SK-N-SH treated with all-trans-retinoic acid at 6 μM for 48 hours (cell line): ENCODE data around the gene LIMK2.

ENCODE experiments used
- BACH2 ChIP-seq: fragments of 250-450 bp; sonication (Bioruptor Pico); IDR thresholded peaks from 2 replicates; pipeline ENCODE4 v1.9.0; 2021; ENCODE audit warnings: mild to moderate bottlenecking, borderline replicate concordance
- CSDC2 ChIP-seq: fragments of 250-450 bp; sonication (Bioruptor Pico); IDR thresholded peaks from 2 replicates; pipeline ENCODE4 v1.5.0; 2020; ENCODE audit warnings: mild to moderate bottlenecking, moderate library complexity
- GLIS3 ChIP-seq: fragments of 250-450 bp; sonication (Bioruptor Pico); IDR thresholded peaks from 2 replicates; pipeline ENCODE4 v1.5.0; 2020; ENCODE audit warnings: mild to moderate bottlenecking, moderate library complexity
- ISL1 ChIP-seq: fragments of 250-450 bp; sonication (Bioruptor Pico); IDR thresholded peaks from 2 replicates; pipeline ENCODE4 v2.1.2; 2022; ENCODE audit warnings: mild to moderate bottlenecking, moderate library complexity
- PPARA ChIP-seq: fragments of 250-450 bp; sonication (Bioruptor Pico); IDR thresholded peaks from 2 replicates; pipeline ENCODE4 v1.5.0; 2020; ENCODE audit warnings: mild to moderate bottlenecking, borderline replicate concordance
- RARB ChIP-seq: fragments of 250-450 bp; sonication (Bioruptor Pico); IDR thresholded peaks from 2 replicates; pipeline ENCODE4 v1.8.0; 2021; ENCODE audit warnings: mild to moderate bottlenecking, moderate library complexity
- TCF4 ChIP-seq: fragments of 250-450 bp; sonication (Bioruptor Pico); IDR thresholded peaks from 2 replicates; pipeline ENCODE4 v1.8.0; 2021; ENCODE audit warnings: mild to moderate bottlenecking, moderate library complexity, borderline replicate concordance
- ZC3H10 ChIP-seq: fragments of 250-450 bp; sonication (Bioruptor Pico); IDR thresholded peaks from 2 replicates; pipeline ENCODE4 v1.5.1; 2021; ENCODE audit warnings: mild to moderate bottlenecking, moderate library complexity
- ZFP3 ChIP-seq: fragments of 250-450 bp; sonication (Bioruptor Pico); IDR thresholded peaks from 2 replicates; pipeline ENCODE4 v1.5.0; 2020; ENCODE audit warnings: mild to moderate bottlenecking, moderate library complexity
- ZFP30 ChIP-seq: fragments of 450-650 bp; formaldehyde crosslinking; IDR thresholded peaks from 2 replicates; pipeline ENCODE4 v1.5.0; 2022; ENCODE audit warnings: mild to moderate bottlenecking, moderate library complexity
- ZNF565 ChIP-seq: fragments of 450-650 bp; formaldehyde crosslinking; conservative IDR thresholded peaks from 2 replicates; pipeline ENCODE4 v1.5.0; 2020; ENCODE audit warnings: low read depth, mild to moderate bottlenecking, moderate library complexity
- TF ChIP-seq, protein P1 (sequence below): fragments of 250-450 bp; sonication (Bioruptor Pico); IDR thresholded peaks from 2 replicates; pipeline ENCODE4 v1.8.0; 2020; ENCODE audit warnings: mild to moderate bottlenecking, moderate library complexity, borderline replicate concordance
- TF ChIP-seq, protein P2 (sequence below): fragments of 250-450 bp; sonication (Bioruptor Pico); IDR thresholded peaks from 2 replicates; pipeline ENCODE4 v1.5.0; 2020; ENCODE audit warnings: mild to moderate bottlenecking, moderate library complexity
- TF ChIP-seq, protein P3 (sequence below): fragments of 250-450 bp; sonication (Bioruptor Pico); IDR thresholded peaks from 2 replicates; pipeline ENCODE4 v1.8.0; 2021; ENCODE audit warnings: low read depth, mild to moderate bottlenecking, moderate library complexity, borderline replicate concordance

DNA sequence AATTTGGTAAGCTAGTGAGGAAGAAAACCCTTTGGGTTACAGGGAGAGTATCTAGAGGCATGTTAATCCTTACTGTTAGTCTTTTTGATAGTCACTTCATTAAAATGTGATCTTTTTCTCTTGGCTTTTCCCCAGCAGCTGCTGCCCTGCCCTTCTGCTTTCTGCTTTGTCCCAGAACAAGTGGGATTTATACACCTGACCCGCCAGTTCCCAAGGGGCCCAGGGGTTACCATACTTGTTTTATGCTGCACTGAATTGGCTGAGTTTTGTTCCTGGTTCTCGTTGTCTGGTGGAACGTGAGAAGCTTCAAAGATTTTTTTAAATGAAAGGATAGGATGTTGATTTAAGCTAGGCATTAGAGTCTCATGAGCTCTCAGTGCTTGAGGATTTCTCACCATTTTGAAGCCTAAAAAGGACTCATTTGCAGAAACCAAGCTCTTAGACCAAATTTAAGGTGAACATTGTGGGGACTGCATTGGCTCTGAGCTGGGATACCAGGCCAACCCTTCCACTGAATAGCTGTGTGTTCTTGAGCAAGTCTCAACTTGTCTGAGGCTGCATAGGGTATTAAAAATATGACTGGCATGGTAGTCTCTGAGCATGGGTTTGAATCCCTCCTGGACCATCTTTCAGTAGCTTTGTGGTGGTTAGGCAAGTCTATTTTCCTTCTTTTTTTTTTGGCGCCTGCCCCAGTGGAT is 6.6 kb downstream of the LIMK2 start:
- TF ChIP-seq PPARA (CRISPR knock-in tag): no peak
- no peak for TF ChIP-seq ISL1 (CRISPR knock-in tag)
- no peak for TF ChIP-seq TCF4
- TF ChIP-seq RARB: no peak
- TF ChIP-seq ZFP3 (CRISPR knock-in tag): no peak
- TF ChIP-seq GLIS3 (CRISPR knock-in tag): no peak
- TF ChIP-seq, protein P1, sequence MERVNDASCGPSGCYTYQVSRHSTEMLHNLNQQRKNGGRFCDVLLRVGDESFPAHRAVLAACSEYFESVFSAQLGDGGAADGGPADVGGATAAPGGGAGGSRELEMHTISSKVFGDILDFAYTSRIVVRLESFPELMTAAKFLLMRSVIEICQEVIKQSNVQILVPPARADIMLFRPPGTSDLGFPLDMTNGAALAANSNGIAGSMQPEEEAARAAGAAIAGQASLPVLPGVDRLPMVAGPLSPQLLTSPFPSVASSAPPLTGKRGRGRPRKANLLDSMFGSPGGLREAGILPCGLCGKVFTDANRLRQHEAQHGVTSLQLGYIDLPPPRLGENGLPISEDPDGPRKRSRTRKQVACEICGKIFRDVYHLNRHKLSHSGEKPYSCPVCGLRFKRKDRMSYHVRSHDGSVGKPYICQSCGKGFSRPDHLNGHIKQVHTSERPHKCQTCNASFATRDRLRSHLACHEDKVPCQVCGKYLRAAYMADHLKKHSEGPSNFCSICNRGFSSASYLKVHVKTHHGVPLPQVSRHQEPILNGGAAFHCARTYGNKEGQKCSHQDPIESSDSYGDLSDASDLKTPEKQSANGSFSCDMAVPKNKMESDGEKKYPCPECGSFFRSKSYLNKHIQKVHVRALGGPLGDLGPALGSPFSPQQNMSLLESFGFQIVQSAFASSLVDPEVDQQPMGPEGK: no peak
- no peak for TF ChIP-seq BACH2
- no peak for TF ChIP-seq ZNF565
- no peak for TF ChIP-seq ZFP30
- no peak for TF ChIP-seq ZC3H10 (CRISPR knock-in tag)
- TF ChIP-seq, protein P2, sequence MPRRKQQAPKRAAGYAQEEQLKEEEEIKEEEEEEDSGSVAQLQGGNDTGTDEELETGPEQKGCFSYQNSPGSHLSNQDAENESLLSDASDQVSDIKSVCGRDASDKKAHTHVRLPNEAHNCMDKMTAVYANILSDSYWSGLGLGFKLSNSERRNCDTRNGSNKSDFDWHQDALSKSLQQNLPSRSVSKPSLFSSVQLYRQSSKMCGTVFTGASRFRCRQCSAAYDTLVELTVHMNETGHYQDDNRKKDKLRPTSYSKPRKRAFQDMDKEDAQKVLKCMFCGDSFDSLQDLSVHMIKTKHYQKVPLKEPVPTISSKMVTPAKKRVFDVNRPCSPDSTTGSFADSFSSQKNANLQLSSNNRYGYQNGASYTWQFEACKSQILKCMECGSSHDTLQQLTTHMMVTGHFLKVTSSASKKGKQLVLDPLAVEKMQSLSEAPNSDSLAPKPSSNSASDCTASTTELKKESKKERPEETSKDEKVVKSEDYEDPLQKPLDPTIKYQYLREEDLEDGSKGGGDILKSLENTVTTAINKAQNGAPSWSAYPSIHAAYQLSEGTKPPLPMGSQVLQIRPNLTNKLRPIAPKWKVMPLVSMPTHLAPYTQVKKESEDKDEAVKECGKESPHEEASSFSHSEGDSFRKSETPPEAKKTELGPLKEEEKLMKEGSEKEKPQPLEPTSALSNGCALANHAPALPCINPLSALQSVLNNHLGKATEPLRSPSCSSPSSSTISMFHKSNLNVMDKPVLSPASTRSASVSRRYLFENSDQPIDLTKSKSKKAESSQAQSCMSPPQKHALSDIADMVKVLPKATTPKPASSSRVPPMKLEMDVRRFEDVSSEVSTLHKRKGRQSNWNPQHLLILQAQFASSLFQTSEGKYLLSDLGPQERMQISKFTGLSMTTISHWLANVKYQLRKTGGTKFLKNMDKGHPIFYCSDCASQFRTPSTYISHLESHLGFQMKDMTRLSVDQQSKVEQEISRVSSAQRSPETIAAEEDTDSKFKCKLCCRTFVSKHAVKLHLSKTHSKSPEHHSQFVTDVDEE (CRISPR knock-in tag): no peak
- TF ChIP-seq, protein P3, sequence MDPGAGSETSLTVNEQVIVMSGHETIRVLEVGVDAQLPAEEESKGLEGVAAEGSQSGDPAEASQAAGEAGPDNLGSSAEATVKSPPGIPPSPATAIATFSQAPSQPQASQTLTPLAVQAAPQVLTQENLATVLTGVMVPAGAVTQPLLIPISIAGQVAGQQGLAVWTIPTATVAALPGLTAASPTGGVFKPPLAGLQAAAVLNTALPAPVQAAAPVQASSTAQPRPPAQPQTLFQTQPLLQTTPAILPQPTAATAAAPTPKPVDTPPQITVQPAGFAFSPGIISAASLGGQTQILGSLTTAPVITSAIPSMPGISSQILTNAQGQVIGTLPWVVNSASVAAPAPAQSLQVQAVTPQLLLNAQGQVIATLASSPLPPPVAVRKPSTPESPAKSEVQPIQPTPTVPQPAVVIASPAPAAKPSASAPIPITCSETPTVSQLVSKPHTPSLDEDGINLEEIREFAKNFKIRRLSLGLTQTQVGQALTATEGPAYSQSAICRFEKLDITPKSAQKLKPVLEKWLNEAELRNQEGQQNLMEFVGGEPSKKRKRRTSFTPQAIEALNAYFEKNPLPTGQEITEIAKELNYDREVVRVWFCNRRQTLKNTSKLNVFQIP (CRISPR knock-in tag): no peak
- TF ChIP-seq CSDC2 (CRISPR knock-in tag): no peak
